Glutamatergic neuron (in vitro differentiated cells): ENCODE results near the gene SYNE3. TPM values are rescaled to one million over a fixed set of nuclear protein-coding genes. Genes with fewer than 3 reads are reported as not detected.

Experiments used
- DNase-seq: peaks from one replicate; pipeline ENCODE4 v3.0.0; 2022
- H3K27ac Mint-ChIP-seq: one replicate; pipeline ENCODE4 v1.8.0; 2020; ENCODE audit warnings: mild to moderate bottlenecking, mixed read lengths, inconsistent platforms; ENCODE audit not compliant: unreplicated experiment
- H3K27me3 Mint-ChIP-seq: one replicate; pipeline ENCODE4 v1.8.0; 2020; ENCODE audit warnings: mild to moderate bottlenecking, moderate library complexity, mixed read lengths, inconsistent platforms; ENCODE audit not compliant: unreplicated experiment
- H3K36me3 Mint-ChIP-seq: one replicate; pipeline ENCODE4 v1.8.0; 2020; ENCODE audit warnings: mild to moderate bottlenecking, mixed read lengths, inconsistent platforms; ENCODE audit not compliant: unreplicated experiment
- H3K4me1 Mint-ChIP-seq: one replicate; pipeline ENCODE4 v1.8.0; 2020; ENCODE audit warnings: mild to moderate bottlenecking, low read depth, mixed read lengths, inconsistent platforms; ENCODE audit not compliant: unreplicated experiment
- H3K4me3 Mint-ChIP-seq: one replicate; pipeline ENCODE4 v1.8.0; 2020; ENCODE audit warnings: mild to moderate bottlenecking, mixed read lengths, inconsistent platforms; ENCODE audit not compliant: unreplicated experiment
- H3K9me3 Mint-ChIP-seq: one replicate; pipeline ENCODE4 v1.8.0; 2020; ENCODE audit warnings: mild to moderate bottlenecking, moderate library complexity, mixed read lengths, inconsistent platforms; ENCODE audit not compliant: unreplicated experiment
- total RNA-seq: library from RNA; stranded (reverse); fragmentation: NEBNext Ultra II Directional; extraction: Animal tissue kit (Norgen Biotek cat#: 25700); gene quantifications from one replicate; pipeline ENCODE4 v1.2.1, GENCODE V29; 2021; ENCODE audit not compliant: unreplicated experiment
- TF ChIP-seq, protein P1 (sequence below): fragments of 200-600 bp; sonication (generic); IDR thresholded peaks from one replicate; pipeline ENCODE4 v1.5.0; 2021; ENCODE audit not compliant: partially characterized antibody, unreplicated experiment

The SYNE3 gene
- total RNA-seq, 1 donor from 2014 or later = 7.1 TPM

- Mint-ChIP-seq H3K36me3 (no peaks in the 10 kb centered on the region), H3K27ac (no peak overlapping the region), H3K27me3 (peaks cover 4% of the 10 kb centered on the region), H3K9me3 (peaks cover 3% of the 10 kb centered on the region), H3K4me3 (no peak overlapping the region), H3K4me1 (peaks cover 18% of the 10 kb centered on the region)
- no peak for DNase-seq
- TF ChIP-seq, protein P1, sequence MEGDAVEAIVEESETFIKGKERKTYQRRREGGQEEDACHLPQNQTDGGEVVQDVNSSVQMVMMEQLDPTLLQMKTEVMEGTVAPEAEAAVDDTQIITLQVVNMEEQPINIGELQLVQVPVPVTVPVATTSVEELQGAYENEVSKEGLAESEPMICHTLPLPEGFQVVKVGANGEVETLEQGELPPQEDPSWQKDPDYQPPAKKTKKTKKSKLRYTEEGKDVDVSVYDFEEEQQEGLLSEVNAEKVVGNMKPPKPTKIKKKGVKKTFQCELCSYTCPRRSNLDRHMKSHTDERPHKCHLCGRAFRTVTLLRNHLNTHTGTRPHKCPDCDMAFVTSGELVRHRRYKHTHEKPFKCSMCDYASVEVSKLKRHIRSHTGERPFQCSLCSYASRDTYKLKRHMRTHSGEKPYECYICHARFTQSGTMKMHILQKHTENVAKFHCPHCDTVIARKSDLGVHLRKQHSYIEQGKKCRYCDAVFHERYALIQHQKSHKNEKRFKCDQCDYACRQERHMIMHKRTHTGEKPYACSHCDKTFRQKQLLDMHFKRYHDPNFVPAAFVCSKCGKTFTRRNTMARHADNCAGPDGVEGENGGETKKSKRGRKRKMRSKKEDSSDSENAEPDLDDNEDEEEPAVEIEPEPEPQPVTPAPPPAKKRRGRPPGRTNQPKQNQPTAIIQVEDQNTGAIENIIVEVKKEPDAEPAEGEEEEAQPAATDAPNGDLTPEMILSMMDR = no peak
Measured at GRCh38 chr14:95480109-95480886, 36.2 kb downstream of the SYNE3 start.

- DNase-seq = no peak
- Mint-ChIP-seq H3K4me3 (no peak overlapping the region), H3K4me1 (peaks cover 15% of the 10 kb centered on the region), H3K9me3 (peaks cover 2% of the 10 kb centered on the region), H3K27ac (no peak overlapping the region), H3K27me3 (peaks cover 3% of the 10 kb centered on the region), H3K36me3 (no peaks in the 10 kb centered on the region)
- TF ChIP-seq, protein P1 = no peak
Measured at GRCh38 chr14:95479494-95479893, 37.0 kb downstream of the SYNE3 start.

GRCh38 chr14:95478818-95479217, 37.6 kb downstream of the SYNE3 start:
- H3K9me3 Mint-ChIP-seq = peaks cover 1% of the 10 kb centered on the region
- peaks cover 15% of the 10 kb centered on the region for H3K4me1 Mint-ChIP-seq
- DNase-seq = no peak
- H3K36me3 Mint-ChIP-seq = no peaks in the 10 kb centered on the region
- no peak overlapping the region for H3K4me3 Mint-ChIP-seq
- H3K27ac Mint-ChIP-seq = no peak overlapping the region
- H3K27me3 Mint-ChIP-seq = peaks cover 2% of the 10 kb centered on the region
- TF ChIP-seq, protein P1 = no peak

GRCh38 chr14:95478309-95478708, 38.1 kb downstream of the SYNE3 start:
- Mint-ChIP-seq H3K9me3 (no peaks in the 10 kb centered on the region), H3K4me3 (no peak overlapping the region), H3K27me3 (peaks cover 2% of the 10 kb centered on the region), H3K27ac (no peak overlapping the region), H3K36me3 (no peaks in the 10 kb centered on the region), H3K4me1 (peaks cover 15% of the 10 kb centered on the region)
- no peak for DNase-seq
- TF ChIP-seq, protein P1 = no peak

DNA sequence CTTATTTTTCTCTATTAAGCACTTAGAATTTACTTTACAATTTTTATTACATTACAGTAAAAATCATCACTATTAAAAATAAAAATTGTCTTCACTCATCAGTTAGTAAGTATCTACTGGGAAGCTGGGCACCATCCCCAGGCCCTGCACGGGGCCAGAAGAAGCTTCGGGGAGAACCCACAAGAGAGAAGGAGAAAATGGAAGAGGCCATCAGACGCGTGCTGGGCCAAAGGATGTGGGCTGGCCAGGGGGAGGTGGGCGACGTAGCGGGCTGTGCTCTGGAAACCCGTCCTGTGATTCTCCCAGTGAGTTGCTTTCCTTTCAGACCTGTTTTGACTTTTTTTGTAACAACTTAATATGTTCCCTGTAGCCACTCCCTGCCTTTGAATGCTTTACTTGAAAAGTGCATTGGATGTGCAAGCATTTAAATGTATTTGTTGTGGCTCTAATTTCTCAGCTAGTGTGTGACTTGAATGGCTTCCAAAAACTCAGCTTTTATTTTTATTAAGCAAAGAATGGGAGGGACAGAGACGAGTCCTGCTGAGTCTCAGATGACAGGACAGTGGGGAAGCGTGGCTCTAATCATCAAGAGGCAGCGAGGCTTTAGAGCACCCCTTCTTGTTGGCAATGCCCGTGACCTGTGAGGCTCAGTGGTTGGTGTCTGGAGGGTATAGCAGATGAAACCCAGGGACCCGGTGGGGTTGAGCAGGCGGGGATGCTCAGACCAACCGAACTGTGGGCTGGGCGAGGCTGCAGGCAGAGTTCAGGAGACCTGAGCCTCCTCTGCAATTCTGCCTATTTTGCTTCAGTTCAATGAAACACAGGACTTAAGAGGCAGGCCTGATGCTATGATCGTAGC, 38.8 kb downstream of the SYNE3 start:
- Mint-ChIP-seq H3K27me3 (peaks cover 2% of the 10 kb centered on the region), H3K27ac (no peak overlapping the region), H3K4me3 (no peak overlapping the region), H3K9me3 (no peaks in the 10 kb centered on the region), H3K4me1 (peaks cover 15% of the 10 kb centered on the region), H3K36me3 (no peaks in the 10 kb centered on the region)
- TF ChIP-seq, protein P1 = no peak
- DNase-seq = no peak
